Thyroid gland (tissue), 4 donors: ENCODE measurements around the gene SNAPC5.
"Not testable (repeated sequence)": the region's sequence is repeated elsewhere in the genome, so short reads cannot be mapped to it uniquely, and the experiment has no call there.

Experiments
- POLR2A ChIP-seq, 2 donors: fragments of 450-650 bp; IDR thresholded peaks; one replicate each; pipeline ENCODE4 v1.6.1; 2017; ENCODE audit warnings: antibody characterized with exemption in 2 of 2, mild to moderate bottlenecking in 2 of 2, moderate library complexity in 1 of 2
- TF ChIP-seq, protein P1 (sequence below), 6 experiments: fragments of 200-600 bp in 3 of 6; fragments of 450-650 bp in 3 of 6; sonication (generic) in 3 of 6; IDR thresholded peaks; one replicate each; pipeline ENCODE4 v1.5.1; 2016 to 2019; ENCODE audit warnings: antibody characterized with exemption in 6 of 6, mild to moderate bottlenecking in 2 of 6, inconsistent platforms in 1 of 6, moderate library complexity in 1 of 6

DNA sequence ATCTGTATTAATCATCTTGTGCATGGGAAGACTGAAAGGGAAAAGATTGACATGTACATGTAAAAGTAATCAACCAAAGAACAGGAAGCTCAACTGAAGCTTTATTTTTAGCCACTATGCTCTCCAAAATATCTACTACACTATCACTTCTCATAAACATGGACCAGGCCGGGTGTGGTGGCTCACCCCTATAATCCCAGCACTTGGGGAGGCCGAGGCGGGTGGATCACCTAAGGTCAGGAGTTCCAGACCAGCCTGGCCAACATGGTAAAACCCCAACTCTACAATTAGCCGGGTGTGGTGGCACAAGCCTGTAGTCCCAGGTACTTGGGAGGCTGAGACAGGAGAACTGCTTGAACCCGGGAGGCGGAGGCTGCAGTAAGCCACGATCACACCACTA, 2.8 kb upstream of the SNAPC5 start:
- TF ChIP-seq, protein P1, sequence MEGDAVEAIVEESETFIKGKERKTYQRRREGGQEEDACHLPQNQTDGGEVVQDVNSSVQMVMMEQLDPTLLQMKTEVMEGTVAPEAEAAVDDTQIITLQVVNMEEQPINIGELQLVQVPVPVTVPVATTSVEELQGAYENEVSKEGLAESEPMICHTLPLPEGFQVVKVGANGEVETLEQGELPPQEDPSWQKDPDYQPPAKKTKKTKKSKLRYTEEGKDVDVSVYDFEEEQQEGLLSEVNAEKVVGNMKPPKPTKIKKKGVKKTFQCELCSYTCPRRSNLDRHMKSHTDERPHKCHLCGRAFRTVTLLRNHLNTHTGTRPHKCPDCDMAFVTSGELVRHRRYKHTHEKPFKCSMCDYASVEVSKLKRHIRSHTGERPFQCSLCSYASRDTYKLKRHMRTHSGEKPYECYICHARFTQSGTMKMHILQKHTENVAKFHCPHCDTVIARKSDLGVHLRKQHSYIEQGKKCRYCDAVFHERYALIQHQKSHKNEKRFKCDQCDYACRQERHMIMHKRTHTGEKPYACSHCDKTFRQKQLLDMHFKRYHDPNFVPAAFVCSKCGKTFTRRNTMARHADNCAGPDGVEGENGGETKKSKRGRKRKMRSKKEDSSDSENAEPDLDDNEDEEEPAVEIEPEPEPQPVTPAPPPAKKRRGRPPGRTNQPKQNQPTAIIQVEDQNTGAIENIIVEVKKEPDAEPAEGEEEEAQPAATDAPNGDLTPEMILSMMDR (IDR thresholded peaks at IDR 0.05) = not testable (repeated sequence)
- TF ChIP-seq POLR2A (IDR thresholded peaks at IDR 0.05) = not testable (repeated sequence)
